Chondrocyte (in vitro differentiated cells): ENCODE data around the gene ZNHIT3. TPM values are rescaled to one million over a fixed set of nuclear protein-coding genes. Genes with fewer than 3 reads are reported as not detected.
"Not testable (repeated sequence)": the region's sequence is repeated elsewhere in the genome, so short reads cannot be mapped to it uniquely, and the experiment has no call there.

ENCODE experiments used
- DNase-seq: peaks from one replicate; pipeline ENCODE4 v3.0.0; 2021; ENCODE audit warnings: mixed read lengths, low spot score
- H3K27ac Mint-ChIP-seq: one replicate; pipeline ENCODE4 v1.8.0; 2021; ENCODE audit warnings: mild to moderate bottlenecking, moderate library complexity, mixed read lengths; ENCODE audit not compliant: unreplicated experiment
- H3K27me3 Mint-ChIP-seq: 2 replicates; pipeline ENCODE4 v1.8.0; 2021; ENCODE audit warnings: low read depth, mixed read lengths
- H3K36me3 Mint-ChIP-seq: 2 replicates; pipeline ENCODE4 v1.8.0; 2021; ENCODE audit warnings: low read depth, mixed read lengths
- H3K4me1 Mint-ChIP-seq: 2 replicates; pipeline ENCODE4 v1.8.0; 2021; ENCODE audit warnings: low read depth, mild to moderate bottlenecking, mixed read lengths
- H3K4me3 Mint-ChIP-seq: one replicate; pipeline ENCODE4 v1.8.0; 2021; ENCODE audit warnings: mild to moderate bottlenecking, moderate library complexity, mixed read lengths; ENCODE audit not compliant: unreplicated experiment
- H3K9me3 Mint-ChIP-seq: 2 replicates; pipeline ENCODE4 v1.8.0; 2021; ENCODE audit warnings: low read depth, mixed read lengths
- total RNA-seq: library from RNA; stranded (reverse); gene quantifications from 3 replicates; pipeline ENCODE4 v1.2.1, GENCODE V29; 2021
- TF ChIP-seq, protein P1 (sequence below): fragments of 200-600 bp; sonication (generic); IDR thresholded peaks from 2 replicates; pipeline ENCODE4 v1.5.0; 2021; ENCODE audit warnings: antibody characterized with exemption, mild to moderate bottlenecking, moderate library complexity

ZNHIT3 gene
- total RNA-seq, 1 donor from 2014 or later, result 25.2 TPM

DNA sequence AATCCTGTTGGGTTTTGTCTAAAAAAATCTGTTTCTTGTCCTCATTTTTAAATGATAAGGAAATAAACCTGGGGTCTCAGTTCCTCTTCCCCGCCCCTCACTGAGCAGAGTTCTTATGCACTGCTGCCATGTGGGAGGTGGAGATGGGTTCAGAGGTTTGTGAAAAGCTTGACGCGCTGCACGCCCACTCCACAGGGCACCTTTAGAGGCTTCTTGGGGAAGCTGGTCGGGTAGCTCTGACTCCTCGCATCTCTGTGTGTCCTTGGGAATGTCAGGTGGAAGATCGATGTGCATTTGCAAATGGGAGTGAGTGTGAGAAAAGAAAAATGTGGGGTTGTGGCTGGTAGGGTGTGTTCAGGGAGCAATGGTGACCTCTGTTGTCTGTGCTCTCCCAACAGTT is 4.7 kb upstream of the ZNHIT3 start:
- peaks cover 42% of the 10 kb centered on the region for H3K27me3 Mint-ChIP-seq
- no peak overlapping the region for H3K4me3 Mint-ChIP-seq
- no peak for DNase-seq
- H3K9me3 Mint-ChIP-seq, result no peaks in the 10 kb centered on the region
- H3K4me1 Mint-ChIP-seq, result peaks cover 18% of the 10 kb centered on the region
- peaks cover 1% of the 10 kb centered on the region for H3K36me3 Mint-ChIP-seq
- TF ChIP-seq, protein P1, sequence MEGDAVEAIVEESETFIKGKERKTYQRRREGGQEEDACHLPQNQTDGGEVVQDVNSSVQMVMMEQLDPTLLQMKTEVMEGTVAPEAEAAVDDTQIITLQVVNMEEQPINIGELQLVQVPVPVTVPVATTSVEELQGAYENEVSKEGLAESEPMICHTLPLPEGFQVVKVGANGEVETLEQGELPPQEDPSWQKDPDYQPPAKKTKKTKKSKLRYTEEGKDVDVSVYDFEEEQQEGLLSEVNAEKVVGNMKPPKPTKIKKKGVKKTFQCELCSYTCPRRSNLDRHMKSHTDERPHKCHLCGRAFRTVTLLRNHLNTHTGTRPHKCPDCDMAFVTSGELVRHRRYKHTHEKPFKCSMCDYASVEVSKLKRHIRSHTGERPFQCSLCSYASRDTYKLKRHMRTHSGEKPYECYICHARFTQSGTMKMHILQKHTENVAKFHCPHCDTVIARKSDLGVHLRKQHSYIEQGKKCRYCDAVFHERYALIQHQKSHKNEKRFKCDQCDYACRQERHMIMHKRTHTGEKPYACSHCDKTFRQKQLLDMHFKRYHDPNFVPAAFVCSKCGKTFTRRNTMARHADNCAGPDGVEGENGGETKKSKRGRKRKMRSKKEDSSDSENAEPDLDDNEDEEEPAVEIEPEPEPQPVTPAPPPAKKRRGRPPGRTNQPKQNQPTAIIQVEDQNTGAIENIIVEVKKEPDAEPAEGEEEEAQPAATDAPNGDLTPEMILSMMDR, result no peak
- no peak overlapping the region for H3K27ac Mint-ChIP-seq

DNA sequence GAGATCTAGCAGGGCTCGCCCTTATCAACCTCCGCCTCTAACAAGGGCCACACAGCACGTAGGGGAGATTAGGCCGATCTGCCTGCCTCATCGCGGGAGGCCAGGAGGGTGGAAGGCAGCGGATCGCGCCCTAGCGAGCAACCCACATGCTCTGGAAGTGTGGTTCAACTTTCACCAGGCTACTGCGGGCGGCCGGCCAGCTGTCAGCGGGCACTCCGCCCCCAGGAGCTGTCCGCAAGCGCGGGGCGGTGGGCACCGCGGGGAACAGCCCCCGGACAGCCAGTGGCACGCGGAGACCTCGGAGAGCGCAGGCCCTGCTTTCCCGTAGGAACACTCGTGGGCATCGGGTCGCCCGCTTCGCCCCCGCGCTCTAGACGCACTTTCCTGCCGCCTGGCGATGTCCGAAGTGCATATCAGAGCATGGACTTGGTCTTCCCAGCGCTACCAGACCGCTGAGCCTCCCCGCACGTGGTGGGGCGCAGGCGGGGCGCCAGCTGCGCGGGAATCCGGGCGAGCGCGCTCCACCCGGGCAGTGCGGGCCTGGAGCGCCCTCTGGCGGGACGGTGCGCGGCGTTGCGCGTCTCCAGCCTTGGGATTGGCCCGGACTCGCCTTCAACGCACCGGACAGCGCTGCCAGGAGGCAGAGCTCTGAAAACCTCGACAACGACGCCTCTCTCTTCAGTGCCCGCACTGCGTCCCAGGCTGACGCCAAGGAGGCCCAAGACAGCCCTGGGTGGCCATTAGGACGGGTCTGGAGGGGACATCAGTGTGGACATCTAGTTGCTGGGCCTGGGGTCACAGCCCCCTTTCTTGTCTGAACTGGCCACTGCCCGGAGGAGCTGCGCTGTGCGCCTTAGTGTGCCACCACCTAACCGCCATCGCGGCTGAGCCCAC is 3.6 kb upstream of the ZNHIT3 start:
- peak; percentile 84 for DNase-seq
- Mint-ChIP-seq H3K27ac (no peak overlapping the region), H3K27me3 (peaks cover 33% of the 10 kb centered on the region), H3K9me3 (no peaks in the 10 kb centered on the region), H3K4me3 (peak overlapping the region; percentile 48), H3K4me1 (peaks cover 27% of the 10 kb centered on the region), H3K36me3 (peaks cover 1% of the 10 kb centered on the region)
- TF ChIP-seq, protein P1, result peak; percentile 97

DNA sequence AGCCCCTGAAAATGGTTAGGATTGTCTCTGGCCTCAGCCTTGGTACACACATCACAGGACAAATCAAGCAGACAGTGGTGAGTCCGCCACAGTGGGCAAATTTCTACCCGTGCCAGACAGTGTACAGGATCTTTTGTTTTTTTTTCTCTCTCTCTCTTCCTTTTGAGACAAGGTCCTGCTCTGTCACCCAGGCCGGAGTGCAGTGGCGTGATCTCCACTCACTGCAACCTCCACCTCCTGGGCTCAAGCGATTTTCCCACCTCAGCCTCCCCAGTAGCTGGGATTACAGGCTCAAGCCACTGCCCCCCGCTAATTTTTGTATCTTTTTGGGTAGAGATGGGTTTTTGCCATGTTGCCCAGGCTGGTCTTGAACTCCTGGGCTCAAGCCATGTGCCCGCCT is 2.5 kb upstream of the ZNHIT3 start:
- H3K9me3 Mint-ChIP-seq, H3K27ac Mint-ChIP-seq, H3K4me3 Mint-ChIP-seq, H3K36me3 Mint-ChIP-seq: not testable (repeated sequence)
- peaks cover 25% of the 10 kb centered on the region for H3K27me3 Mint-ChIP-seq
- H3K4me1 Mint-ChIP-seq, result peaks cover 33% of the 10 kb centered on the region
- DNase-seq, result peak; percentile 41

DNA sequence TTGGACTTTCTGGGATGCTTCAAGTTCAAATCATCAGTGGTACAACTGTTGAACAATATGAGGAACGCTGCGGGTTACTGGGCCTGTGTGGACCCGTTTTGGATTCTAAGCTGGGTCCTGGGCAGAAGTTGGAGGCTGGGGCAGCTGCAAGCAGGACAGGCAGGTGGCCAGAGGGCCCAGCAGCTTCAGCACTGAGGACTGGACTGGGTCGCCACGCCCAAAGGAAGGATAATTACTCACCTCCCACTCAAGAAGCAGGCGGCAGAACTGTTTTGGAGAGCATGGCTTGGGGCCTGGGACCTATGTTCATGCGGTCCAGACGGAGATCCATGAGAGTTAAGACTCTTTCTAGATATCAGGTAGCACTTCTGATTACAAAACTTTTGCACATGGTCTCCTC is 1.5 kb upstream of the ZNHIT3 start:
- Mint-ChIP-seq H3K27ac (no peak overlapping the region), H3K4me3 (no peak overlapping the region), H3K36me3 (peaks cover 7% of the 10 kb centered on the region), H3K27me3 (peaks cover 18% of the 10 kb centered on the region), H3K4me1 (peaks cover 33% of the 10 kb centered on the region), H3K9me3 (peaks cover 1% of the 10 kb centered on the region)
- TF ChIP-seq, protein P1, result no peak
- peak; percentile 38 for DNase-seq

DNA sequence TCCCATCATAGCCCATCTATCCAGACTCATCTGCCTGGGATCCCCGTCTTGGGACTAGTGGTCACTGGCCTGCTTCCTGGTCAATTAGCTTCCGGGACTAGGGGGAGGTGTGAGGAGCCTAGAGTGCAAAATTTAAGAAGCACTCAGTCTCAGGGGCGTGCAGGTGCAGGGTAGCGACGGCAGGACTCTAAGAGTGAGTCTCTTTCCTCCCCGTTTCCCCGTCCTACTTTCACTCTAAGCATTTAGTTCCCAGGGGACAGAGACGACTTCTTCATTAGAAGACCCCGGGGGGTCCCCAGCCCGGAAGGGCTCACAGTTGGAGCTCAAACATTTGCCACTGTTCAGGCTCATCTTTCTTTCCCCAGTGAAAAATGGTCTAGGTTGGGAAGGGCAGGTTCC is 677 bp upstream of the ZNHIT3 start:
- H3K9me3 Mint-ChIP-seq, result peaks cover 5% of the 10 kb centered on the region
- peak; percentile 35 for DNase-seq
- TF ChIP-seq, protein P1, result no peak
- H3K4me3 Mint-ChIP-seq, result peak overlapping the region; percentile 99
- peak overlapping the region; percentile 13 for H3K27ac Mint-ChIP-seq
- peaks cover 15% of the 10 kb centered on the region for H3K27me3 Mint-ChIP-seq
- H3K36me3 Mint-ChIP-seq, result peaks cover 8% of the 10 kb centered on the region
- H3K4me1 Mint-ChIP-seq, result peaks cover 33% of the 10 kb centered on the region

DNA sequence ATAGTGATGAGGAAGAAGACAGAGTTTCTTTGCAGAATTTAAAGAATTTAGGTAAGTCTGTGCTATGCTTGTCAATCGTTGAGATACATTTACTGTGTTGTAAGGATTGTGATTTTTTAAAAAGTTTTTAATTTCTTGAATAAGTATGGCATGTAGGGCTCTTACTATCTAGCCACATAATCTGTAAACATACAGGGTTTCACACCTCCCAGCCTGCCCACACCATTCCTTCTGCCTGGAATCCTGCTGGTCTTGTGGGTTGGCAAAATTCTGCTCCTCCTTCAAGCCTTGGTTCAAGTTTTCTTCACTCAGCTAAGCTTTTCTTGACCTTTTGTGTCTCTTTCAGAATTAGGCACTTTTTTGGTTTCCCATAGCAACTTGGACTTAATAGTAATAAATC is 7.5 kb downstream of the ZNHIT3 start:
- TF ChIP-seq, protein P1, result no peak
- Mint-ChIP-seq H3K36me3 (peaks cover 21% of the 10 kb centered on the region), H3K9me3 (peaks cover 5% of the 10 kb centered on the region), H3K4me1 (peaks cover 16% of the 10 kb centered on the region), H3K27me3 (no peaks in the 10 kb centered on the region), H3K27ac (no peak overlapping the region), H3K4me3 (no peak overlapping the region)
- no peak for DNase-seq
